Measurements from ENCODE around the gene RAB37.

GRCh38 chr17:74691151-74691550, 45.9 kb upstream of the RAB37 start:
- TF ChIP-seq CTCF (IDR thresholded peaks at IDR 0.05) (no peak), POLR2A (IDR thresholded peaks at IDR 0.05) (no peak), POLR2AphosphoS5 (IDR thresholded peaks at IDR 0.05) (no peak)
